ENCODE data around the gene BRD2. TPM values are rescaled to one million over a fixed set of nuclear protein-coding genes. Genes with fewer than 3 reads are reported as not detected.

The BRD2 gene
- total RNA-seq, 2 experiments from 2014 or later, result 219 to 235 TPM

DNA sequence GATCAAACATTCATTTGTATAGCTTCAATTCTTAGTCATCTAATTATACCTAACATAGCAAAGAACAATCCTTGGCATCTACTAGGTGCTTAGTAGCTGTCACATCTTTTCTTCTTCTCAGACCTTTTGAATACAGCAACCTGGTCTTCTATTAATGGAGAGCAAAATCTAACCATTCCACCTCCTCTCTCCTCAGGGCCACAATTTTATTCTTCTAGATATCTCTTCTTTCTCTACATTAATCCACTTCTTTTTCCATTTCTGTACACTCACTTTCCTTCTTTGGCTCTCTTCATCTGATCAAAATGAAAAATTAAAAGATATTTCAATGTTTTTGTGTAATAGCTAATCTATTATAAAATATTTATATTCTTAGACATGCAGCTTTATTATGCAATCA, 50.0 kb downstream of the BRD2 start:
- intact Hi-C loops (cut with micrococcal nuclease), result loop anchor here (5.0 kb wide), 1 partner anchor 59 kb away; the partner anchor contains the start of gene HLA-DPB1
- CTCF ChIA-PET, result interaction anchor here (0.6 to 2.3 kb wide), 18 partner anchors 8 to 231 kb away, joined by 3 to 9 read pairs (median 4); partner anchors contain the start of genes HLA-DMA, HLA-DPA1 and HLA-DPB1
- ATAC-seq (no peak), DNase-seq (no peak)
- H3K4me1 Mint-ChIP-seq (ENCODE audit: low read depth), result peaks cover 21% of the 10 kb centered on the region
- H3K27me3 Mint-ChIP-seq, result no peaks in the 10 kb centered on the region
- H3K9me3 Mint-ChIP-seq, result no peaks in the 10 kb centered on the region
- H3K27ac Mint-ChIP-seq, result peak overlapping the region; percentile 63
- no peaks in the 10 kb centered on the region for H3K36me3 Mint-ChIP-seq (ENCODE audit: low read depth)
- TF ChIP-seq, protein P1, sequence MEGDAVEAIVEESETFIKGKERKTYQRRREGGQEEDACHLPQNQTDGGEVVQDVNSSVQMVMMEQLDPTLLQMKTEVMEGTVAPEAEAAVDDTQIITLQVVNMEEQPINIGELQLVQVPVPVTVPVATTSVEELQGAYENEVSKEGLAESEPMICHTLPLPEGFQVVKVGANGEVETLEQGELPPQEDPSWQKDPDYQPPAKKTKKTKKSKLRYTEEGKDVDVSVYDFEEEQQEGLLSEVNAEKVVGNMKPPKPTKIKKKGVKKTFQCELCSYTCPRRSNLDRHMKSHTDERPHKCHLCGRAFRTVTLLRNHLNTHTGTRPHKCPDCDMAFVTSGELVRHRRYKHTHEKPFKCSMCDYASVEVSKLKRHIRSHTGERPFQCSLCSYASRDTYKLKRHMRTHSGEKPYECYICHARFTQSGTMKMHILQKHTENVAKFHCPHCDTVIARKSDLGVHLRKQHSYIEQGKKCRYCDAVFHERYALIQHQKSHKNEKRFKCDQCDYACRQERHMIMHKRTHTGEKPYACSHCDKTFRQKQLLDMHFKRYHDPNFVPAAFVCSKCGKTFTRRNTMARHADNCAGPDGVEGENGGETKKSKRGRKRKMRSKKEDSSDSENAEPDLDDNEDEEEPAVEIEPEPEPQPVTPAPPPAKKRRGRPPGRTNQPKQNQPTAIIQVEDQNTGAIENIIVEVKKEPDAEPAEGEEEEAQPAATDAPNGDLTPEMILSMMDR (IDR thresholded peaks at IDR 0.05), result no peak
- POLR2A ChIA-PET, result interaction anchor here (0.9 to 1.1 kb wide), 2 partner anchors 47 to 54 kb away, joined by 4 to 5 read pairs; no protein-coding TSS in a partner anchor
- H3K4me3 Mint-ChIP-seq, result peak overlapping the region; percentile 66

DNA sequence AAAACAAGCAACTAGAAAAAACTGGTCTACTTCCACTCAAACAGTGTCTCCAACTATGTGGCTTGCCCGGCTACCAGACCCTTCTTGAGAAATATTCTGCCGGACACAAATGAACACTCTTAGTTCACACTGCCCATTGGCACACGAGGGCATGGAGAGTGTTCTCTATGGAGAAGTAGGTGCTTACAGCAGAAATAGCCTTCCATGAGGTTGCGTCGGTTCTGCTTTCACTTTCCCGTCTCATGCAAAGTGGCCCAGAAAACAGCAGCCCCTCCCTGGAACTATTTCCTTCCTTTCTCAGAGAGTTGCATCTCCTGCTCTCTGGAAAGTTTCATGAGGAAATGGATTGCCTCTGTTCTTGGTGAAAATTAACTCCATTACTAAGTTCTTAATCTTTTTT, 50.5 kb downstream of the BRD2 start:
- peak overlapping the region; percentile 66 for H3K4me3 Mint-ChIP-seq

DNA sequence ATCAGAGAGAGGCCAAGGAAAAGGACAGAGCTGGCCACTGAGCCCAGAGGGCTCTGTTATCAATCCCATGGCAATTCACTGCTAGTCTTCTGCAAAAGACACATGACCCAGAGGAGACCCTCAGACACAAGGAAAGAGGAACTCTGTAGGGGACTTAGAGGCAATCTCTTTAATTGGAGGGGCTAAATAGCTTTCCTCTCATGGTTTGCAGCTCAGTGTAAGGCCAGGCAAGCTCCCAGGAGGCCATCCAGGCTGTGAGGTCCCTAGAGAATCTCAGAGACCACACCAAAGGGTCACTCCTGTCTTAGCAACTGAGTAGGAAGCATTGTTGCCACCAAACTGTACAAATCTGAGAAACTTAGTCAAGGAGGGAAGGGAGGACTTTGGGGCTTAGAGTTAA, 51.0 kb downstream of the BRD2 start:
- H3K27me3 Mint-ChIP-seq, result no peaks in the 10 kb centered on the region
- H3K27ac Mint-ChIP-seq, result peak overlapping the region; percentile 72
- H3K36me3 Mint-ChIP-seq (ENCODE audit: low read depth), result no peaks in the 10 kb centered on the region
- H3K4me3 Mint-ChIP-seq, result peak overlapping the region; percentile 66
- TF ChIP-seq, protein P1 (IDR thresholded peaks at IDR 0.05), result no peak
- DNase-seq (no peak), ATAC-seq (no peak)
- CTCF ChIA-PET, result interaction anchor here (0.8 to 2.3 kb wide), 10 partner anchors 9 to 230 kb away, joined by 3 to 9 read pairs (median 4); partner anchors contain the start of gene HLA-DPB1
- POLR2A ChIA-PET, result interaction anchor here (0.6 kb wide), 1 partner anchor 65 kb away, joined by 3 read pairs; no protein-coding TSS in a partner anchor
- H3K4me1 Mint-ChIP-seq (ENCODE audit: low read depth), result peaks cover 21% of the 10 kb centered on the region
- intact Hi-C loops (cut with micrococcal nuclease), result loop anchor here (5.0 kb wide), 1 partner anchor 58 kb away; the partner anchor contains the start of gene HLA-DPB1
- H3K9me3 Mint-ChIP-seq, result no peaks in the 10 kb centered on the region

More for the DNA sequence above, 50.5 kb downstream of the BRD2 start:
- POLR2A ChIA-PET, result interaction anchor here (0.6 to 0.9 kb wide), 2 partner anchors 54 to 65 kb away, joined by 3 to 4 read pairs; no protein-coding TSS in a partner anchor
- DNase-seq (peak; percentile 64), ATAC-seq (peak; percentile 79)
- TF ChIP-seq, protein P1 (IDR thresholded peaks at IDR 0.05), result no peak
- no peaks in the 10 kb centered on the region for H3K36me3 Mint-ChIP-seq (ENCODE audit: low read depth)
- H3K27ac Mint-ChIP-seq, result peak overlapping the region; percentile 72
- intact Hi-C loops (cut with micrococcal nuclease), result loop anchor here (5.0 kb wide), 1 partner anchor 58 kb away; the partner anchor contains the start of gene HLA-DPB1
- peaks cover 21% of the 10 kb centered on the region for H3K4me1 Mint-ChIP-seq (ENCODE audit: low read depth)
- no peaks in the 10 kb centered on the region for H3K27me3 Mint-ChIP-seq
- CTCF ChIA-PET, result interaction anchor here (0.8 to 2.3 kb wide), 16 partner anchors 8 to 230 kb away, joined by 3 to 9 read pairs (median 4); partner anchors contain the start of gene HLA-DPB1
- no peaks in the 10 kb centered on the region for H3K9me3 Mint-ChIP-seq

DNA sequence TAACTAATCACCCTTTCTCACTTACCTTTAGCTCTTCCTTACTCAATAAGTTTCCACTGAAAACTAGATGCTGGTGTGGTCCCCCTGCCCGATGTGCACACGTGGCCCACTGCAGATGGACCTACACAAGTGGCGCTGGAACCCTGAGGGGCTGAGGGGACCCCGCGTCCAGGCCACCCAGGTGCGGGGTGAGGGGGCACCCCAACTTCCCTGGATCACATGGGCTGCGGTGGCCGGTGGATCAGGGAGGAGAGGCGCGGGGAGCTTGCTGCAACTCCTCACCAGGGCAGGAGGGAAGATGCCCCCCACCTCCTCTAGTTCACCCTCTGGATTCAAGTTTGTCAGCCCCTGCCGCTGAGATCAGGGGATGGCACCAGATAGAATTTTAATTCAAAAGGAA, 53.5 kb downstream of the BRD2 start:
- no peak for ATAC-seq
- TF ChIP-seq, protein P1 (IDR thresholded peaks at IDR 0.05), result no peak
- DNase-seq, result no peak
- ChIA-PET CTCF (interaction anchor here (1.6 kb wide), 1 partner anchor 27 kb away, joined by 4 read pairs; no protein-coding TSS in a partner anchor), POLR2A (interaction anchor here (0.6 to 1.0 kb wide), 2 partner anchors 14 to 72 kb away, joined by 3 read pairs; no protein-coding TSS in a partner anchor)
- Mint-ChIP-seq H3K36me3 (ENCODE audit: low read depth) (no peaks in the 10 kb centered on the region), H3K9me3 (no peaks in the 10 kb centered on the region), H3K4me3 (no peak overlapping the region), H3K4me1 (ENCODE audit: low read depth) (peaks cover 19% of the 10 kb centered on the region), H3K27me3 (no peaks in the 10 kb centered on the region), H3K27ac (no peak overlapping the region)
- intact Hi-C loops (cut with micrococcal nuclease), result no loop called here

DNA sequence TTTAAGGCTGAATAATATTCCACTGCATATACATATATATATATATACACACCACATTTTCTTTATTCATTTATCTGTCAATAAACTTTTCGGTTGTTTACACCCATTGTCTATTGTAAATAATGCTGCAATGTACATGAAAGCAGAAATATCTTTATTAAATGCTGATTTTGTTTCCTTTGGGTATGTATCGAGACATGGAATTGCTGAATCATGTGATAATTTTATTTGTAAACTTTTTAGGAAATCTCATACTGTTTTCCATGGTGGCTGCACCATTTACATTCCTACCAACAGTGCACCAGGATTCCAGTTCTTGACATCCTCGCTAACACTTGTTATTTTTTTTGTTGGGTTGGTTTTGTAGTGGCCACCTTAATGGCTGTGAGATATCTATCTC, 55.1 kb downstream of the BRD2 start:
- Mint-ChIP-seq H3K4me1 (ENCODE audit: low read depth) (peaks cover 17% of the 10 kb centered on the region), H3K4me3 (no peak overlapping the region), H3K36me3 (ENCODE audit: low read depth) (no peaks in the 10 kb centered on the region), H3K9me3 (no peaks in the 10 kb centered on the region), H3K27ac (no peak overlapping the region), H3K27me3 (no peaks in the 10 kb centered on the region)
- POLR2A ChIA-PET, result no interaction called here
- DNase-seq (no peak), ATAC-seq (no peak)
- CTCF ChIA-PET, result interaction anchor here (0.8 kb wide), 1 partner anchor 89 kb away, joined by 3 read pairs; no protein-coding TSS in a partner anchor
- intact Hi-C loops (cut with micrococcal nuclease), result no loop called here
- TF ChIP-seq, protein P1 (IDR thresholded peaks at IDR 0.05), result no peak
